Measurements from ENCODE around the gene SIAH1. TPM values are rescaled to one million over a fixed set of nuclear protein-coding genes. Genes with fewer than 3 reads are reported as not detected.

SIAH1 gene
- total and polyA plus RNA-seq, 9 of the 15 experiments (the other 6 are each of a cell fraction or from before 2014, with no cell fraction given), result 4.1 to 14.3 (median 12.5) TPM

DNA sequence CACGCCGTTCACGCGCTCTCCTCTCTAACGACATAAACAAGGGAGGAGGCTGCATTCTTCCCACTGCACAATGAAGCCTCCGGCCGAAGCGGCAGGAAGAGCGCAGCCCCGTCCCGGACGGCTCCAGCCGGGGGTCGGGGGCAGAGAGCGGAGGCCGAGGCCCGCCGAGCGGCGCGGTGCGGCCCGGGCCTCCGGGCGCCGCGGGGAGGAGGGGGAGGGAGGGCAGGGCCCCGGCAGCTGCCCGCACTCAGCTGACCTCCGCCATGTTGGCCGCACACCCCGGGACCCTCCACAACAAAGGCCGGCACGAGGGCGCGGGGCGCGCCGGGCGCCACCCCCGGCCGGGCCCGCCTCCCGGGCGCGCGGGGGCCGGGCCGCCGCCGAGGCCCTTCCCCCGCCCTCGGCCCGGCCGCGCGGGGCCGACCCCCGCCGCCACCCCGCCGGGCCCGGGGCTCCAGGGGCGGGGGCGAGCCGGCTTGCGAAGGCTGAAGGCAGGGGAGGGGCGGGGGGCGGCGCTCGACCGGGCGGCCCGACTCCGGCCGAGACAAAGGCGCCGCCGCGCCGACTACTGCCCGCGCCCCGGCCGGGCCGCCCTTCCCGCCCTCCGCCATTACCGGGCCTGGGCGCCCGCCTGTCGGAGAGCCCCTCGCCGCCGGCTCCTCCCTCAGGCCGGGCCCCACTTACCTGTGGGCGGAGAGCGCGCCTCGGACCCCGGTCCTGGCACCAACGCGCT lies 527 bp downstream of the SIAH1 start (continued):
- TF ChIP-seq, protein P1, sequence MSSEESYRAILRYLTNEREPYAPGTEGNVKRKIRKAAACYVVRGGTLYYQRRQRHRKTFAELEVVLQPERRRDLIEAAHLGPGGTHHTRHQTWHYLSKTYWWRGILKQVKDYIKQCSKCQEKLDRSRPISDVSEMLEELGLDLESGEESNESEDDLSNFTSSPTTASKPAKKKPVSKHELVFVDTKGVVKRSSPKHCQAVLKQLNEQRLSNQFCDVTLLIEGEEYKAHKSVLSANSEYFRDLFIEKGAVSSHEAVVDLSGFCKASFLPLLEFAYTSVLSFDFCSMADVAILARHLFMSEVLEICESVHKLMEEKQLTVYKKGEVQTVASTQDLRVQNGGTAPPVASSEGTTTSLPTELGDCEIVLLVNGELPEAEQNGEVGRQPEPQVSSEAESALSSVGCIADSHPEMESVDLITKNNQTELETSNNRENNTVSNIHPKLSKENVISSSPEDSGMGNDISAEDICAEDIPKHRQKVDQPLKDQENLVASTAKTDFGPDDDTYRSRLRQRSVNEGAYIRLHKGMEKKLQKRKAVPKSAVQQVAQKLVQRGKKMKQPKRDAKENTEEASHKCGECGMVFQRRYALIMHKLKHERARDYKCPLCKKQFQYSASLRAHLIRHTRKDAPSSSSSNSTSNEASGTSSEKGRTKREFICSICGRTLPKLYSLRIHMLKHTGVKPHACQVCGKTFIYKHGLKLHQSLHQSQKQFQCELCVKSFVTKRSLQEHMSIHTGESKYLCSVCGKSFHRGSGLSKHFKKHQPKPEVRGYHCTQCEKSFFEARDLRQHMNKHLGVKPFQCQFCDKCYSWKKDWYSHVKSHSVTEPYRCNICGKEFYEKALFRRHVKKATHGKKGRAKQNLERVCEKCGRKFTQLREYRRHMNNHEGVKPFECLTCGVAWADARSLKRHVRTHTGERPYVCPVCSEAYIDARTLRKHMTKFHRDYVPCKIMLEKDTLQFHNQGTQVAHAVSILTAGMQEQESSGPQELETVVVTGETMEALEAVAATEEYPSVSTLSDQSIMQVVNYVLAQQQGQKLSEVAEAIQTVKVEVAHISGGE (CRISPR knock-in tag; IDR thresholded peaks at IDR 0.05), result no peak; a peak in 1 of 6 replicates
- no peak for TF ChIP-seq ERF (CRISPR knock-in tag; IDR thresholded peaks at IDR 0.05)
- TF ChIP-seq NONO (IDR thresholded peaks at IDR 0.05; ENCODE audit: low read depth in 2 of 2, low read length in 1 of 2), result peak in 1 of 2 experiments; percentile 50; a peak in 1 of 4 replicates
- TF ChIP-seq SIN3A (IDR thresholded peaks at IDR 0.05; ENCODE audit: borderline replicate concordance in 2 of 2, control insufficient read depth in 1 of 2, low read depth in 2 of 2, low read length in 2 of 2), result peak in 1 of 2 experiments; percentile 77; a peak in 1 of 4 replicates
- TF ChIP-seq, protein P2, sequence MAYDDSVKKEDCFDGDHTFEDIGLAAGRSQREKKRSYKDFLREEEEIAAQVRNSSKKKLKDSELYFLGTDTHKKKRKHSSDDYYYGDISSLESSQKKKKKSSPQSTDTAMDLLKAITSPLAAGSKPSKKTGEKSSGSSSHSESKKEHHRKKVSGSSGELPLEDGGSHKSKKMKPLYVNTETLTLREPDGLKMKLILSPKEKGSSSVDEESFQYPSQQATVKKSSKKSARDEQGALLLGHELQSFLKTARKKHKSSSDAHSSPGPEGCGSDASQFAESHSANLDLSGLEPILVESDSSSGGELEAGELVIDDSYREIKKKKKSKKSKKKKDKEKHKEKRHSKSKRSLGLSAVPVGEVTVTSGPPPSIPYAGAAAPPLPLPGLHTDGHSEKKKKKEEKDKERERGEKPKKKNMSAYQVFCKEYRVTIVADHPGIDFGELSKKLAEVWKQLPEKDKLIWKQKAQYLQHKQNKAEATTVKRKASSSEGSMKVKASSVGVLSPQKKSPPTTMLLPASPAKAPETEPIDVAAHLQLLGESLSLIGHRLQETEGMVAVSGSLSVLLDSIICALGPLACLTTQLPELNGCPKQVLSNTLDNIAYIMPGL (CRISPR knock-in tag; IDR thresholded peaks at IDR 0.05), result 0 out of 2 replicates have a peak, but pooled peaks have one; percentile 8
- TF ChIP-seq FOXJ2 (tag; IDR thresholded peaks at IDR 0.05), result peak; percentile 63; the same call in 1 of the 2 replicates
- TF ChIP-seq ZFX (CRISPR knock-in tag; IDR thresholded peaks at IDR 0.05), result peak; percentile 80
- peak; percentile 28 for TF ChIP-seq HMGN3 (IDR thresholded peaks at IDR 0.05; ENCODE audit: borderline replicate concordance, extremely low read depth, insufficient read length, low read depth, low read length)
- TF ChIP-seq, protein P3, sequence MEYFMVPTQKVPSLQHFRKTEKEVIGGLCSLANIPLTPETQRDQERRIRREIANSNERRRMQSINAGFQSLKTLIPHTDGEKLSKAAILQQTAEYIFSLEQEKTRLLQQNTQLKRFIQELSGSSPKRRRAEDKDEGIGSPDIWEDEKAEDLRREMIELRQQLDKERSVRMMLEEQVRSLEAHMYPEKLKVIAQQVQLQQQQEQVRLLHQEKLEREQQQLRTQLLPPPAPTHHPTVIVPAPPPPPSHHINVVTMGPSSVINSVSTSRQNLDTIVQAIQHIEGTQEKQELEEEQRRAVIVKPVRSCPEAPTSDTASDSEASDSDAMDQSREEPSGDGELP (CRISPR knock-in tag; IDR thresholded peaks at IDR 0.05; ENCODE audit: borderline replicate concordance), result peak; percentile 43; the same call in 1 of the 2 replicates
- peak; percentile 31 for TF ChIP-seq TBP (optimal IDR thresholded peaks at IDR 0.05; ENCODE audit: low read depth, low read length)
- TF ChIP-seq, protein P4, sequence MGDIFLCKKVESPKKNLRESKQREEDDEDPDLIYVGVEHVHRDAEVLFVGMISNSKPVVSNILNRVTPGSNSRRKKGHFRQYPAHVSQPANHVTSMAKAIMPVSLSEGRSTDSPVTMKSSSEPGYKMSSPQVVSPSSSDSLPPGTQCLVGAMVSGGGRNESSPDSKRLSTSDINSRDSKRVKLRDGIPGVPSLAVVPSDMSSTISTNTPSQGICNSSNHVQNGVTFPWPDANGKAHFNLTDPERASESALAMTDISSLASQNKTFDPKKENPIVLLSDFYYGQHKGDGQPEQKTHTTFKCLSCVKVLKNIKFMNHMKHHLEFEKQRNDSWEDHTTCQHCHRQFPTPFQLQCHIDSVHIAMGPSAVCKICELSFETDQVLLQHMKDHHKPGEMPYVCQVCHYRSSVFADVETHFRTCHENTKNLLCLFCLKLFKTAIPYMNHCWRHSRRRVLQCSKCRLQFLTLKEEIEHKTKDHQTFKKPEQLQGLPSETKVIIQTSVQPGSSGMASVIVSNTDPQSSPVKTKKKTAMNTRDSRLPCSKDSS (IDR thresholded peaks at IDR 0.05; ENCODE audit: low read depth, partially characterized antibody), result no peak
- TF ChIP-seq CCNT2 (IDR thresholded peaks at IDR 0.05; ENCODE audit: borderline replicate concordance, extremely low read depth, insufficient read length, low read depth, low read length), result peak; percentile 27
- no peak for TF ChIP-seq ZNF79 (CRISPR knock-in tag; IDR thresholded peaks at IDR 0.05; ENCODE audit: low read depth)
- TF ChIP-seq MYC (IDR thresholded peaks at IDR 0.05; ENCODE audit: low read depth, low read length), result peak; percentile 45; the same call in 1 of the 2 replicates
- TF ChIP-seq MYC (CRISPR knock-in tag; IDR thresholded peaks at IDR 0.05; ENCODE audit: borderline replicate concordance, low read depth), result no peak

Measured in K562 (cell line).